Glomerular visceral epithelial cell (primary cell): ENCODE results near the gene TYROBP.
"Not testable (repeated sequence)": the region's sequence is repeated elsewhere in the genome, so short reads cannot be mapped to it uniquely, and the experiment has no call there.

Experiments used
- DNase-seq: peaks from one replicate; pipeline ENCODE4 v3.0.0-alpha.2; 2016; ENCODE audit errors: extremely low spot score

Gene TYROBP

GRCh38 chr19:35931874-35932202, 23.7 kb upstream of the TYROBP start:
- DNase-seq = no peak

GRCh38 chr19:35931161-35931873, 23.2 kb upstream of the TYROBP start:
- DNase-seq = peak; percentile 100

- DNase-seq = no peak
These were observed 21.8 kb upstream of the TYROBP start for GRCh38 chr19:35929876-35930275.

- no peak for DNase-seq
These were observed 20.4 kb upstream of the TYROBP start for GRCh38 chr19:35928507-35928906.

- DNase-seq = no peak
These were observed 17.4 kb upstream of the TYROBP start for GRCh38 chr19:35925501-35925900.

GRCh38 chr19:35921012-35921411, 12.9 kb upstream of the TYROBP start:
- no peak for DNase-seq

GRCh38 chr19:35919306-35919705, 11.2 kb upstream of the TYROBP start:
- DNase-seq = no peak

- DNase-seq = no peak
These were observed 7.3 kb upstream of the TYROBP start for GRCh38 chr19:35915443-35915842.

- DNase-seq = no peak
These were observed 5.5 kb upstream of the TYROBP start for GRCh38 chr19:35913589-35913988.

- DNase-seq = peak; percentile 74
These were observed 3.7 kb upstream of the TYROBP start for GRCh38 chr19:35911790-35912189.

- DNase-seq = no peak
These were observed 3.1 kb upstream of the TYROBP start for GRCh38 chr19:35911173-35911572.

- DNase-seq = not testable (repeated sequence)
These were observed 2.3 kb upstream of the TYROBP start for GRCh38 chr19:35910355-35910754.

GRCh38 chr19:35909684-35910035, 1.6 kb upstream of the TYROBP start:
- DNase-seq = no peak

GRCh38 chr19:35908973-35909683, 1.0 kb upstream of the TYROBP start:
- DNase-seq = no peak

GRCh38 chr19:35907377-35907745, 734 bp downstream of the TYROBP start:
- no peak for DNase-seq

- no peak for DNase-seq
These were observed 2.8 kb downstream of the TYROBP start for GRCh38 chr19:35905178-35905727.

- DNase-seq = no peak
These were observed 3.6 kb downstream of the TYROBP start for GRCh38 chr19:35904311-35905068.

GRCh38 chr19:35903550-35904179, 4.4 kb downstream of the TYROBP start:
- peak; percentile 86 for DNase-seq

- DNase-seq = no peak
These were observed 5.1 kb downstream of the TYROBP start for GRCh38 chr19:35902870-35903475.

GRCh38 chr19:35901854-35902661, 6.0 kb downstream of the TYROBP start, which contains the start of gene HCST:
Gene HCST, plus strand, starts transcription at chr19:35902529. Its CDS starts 65 bp downstream, at chr19:35902594.
- DNase-seq = peak; percentile 37
